Body of pancreas (tissue), 4 donors: ENCODE results near the gene FNDC3B.

Experiments used
- CTCF ChIP-seq, 7 experiments: fragments of 450-650 bp in 4 of 7; fragments of 200-600 bp in 3 of 7; sonication (generic) in 3 of 7; IDR thresholded peaks; one replicate each; pipeline ENCODE4 v1.5.1; 2016 to 2019; ENCODE audit warnings: antibody characterized with exemption in 7 of 7
- POLR2A ChIP-seq, 3 donors: fragments of 450-650 bp; IDR thresholded peaks; one replicate each; pipeline ENCODE4 v1.6.1; 2016; ENCODE audit warnings: antibody characterized with exemption in 3 of 3, mild to moderate bottlenecking in 2 of 3

GRCh38 chr3:172089250-172089649 lies 49.9 kb downstream of the FNDC3B start:
- no peak for TF ChIP-seq CTCF (IDR thresholded peaks at IDR 0.05)
- TF ChIP-seq POLR2A (IDR thresholded peaks at IDR 0.05): no peak
